ENCODE measurements around the gene LAMC3.

LAMC3 gene

DNA sequence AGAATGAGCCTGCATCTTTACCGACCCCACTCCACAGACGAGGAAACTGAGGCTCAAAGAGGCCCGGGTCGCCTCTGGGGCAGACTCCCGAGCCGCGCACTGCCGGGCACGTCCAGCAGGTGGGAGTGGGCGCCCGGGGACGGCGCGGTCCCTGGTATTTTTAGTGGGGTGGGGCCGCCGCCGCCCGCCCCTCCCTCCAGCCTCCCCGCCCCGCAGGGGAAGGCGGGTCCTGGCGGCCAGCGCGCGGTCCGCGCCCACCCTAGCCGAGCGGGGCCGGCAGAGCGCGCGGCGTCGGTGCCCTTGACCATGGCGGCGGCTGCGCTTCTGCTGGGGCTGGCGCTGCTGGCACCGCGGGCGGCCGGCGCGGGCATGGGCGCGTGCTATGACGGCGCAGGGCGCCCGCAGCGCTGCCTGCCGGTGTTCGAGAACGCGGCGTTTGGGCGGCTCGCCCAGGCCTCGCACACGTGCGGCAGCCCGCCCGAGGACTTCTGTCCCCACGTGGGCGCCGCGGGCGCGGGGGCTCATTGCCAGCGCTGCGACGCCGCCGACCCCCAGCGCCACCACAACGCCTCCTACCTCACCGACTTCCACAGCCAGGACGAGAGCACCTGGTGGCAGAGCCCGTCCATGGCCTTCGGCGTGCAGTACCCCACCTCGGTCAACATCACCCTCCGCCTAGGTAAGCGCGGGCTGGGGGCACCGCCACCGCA lies at the start of gene LAMC3:
LAMC3 (plus strand) TSS at position 266 of the 710 bp plus-strand sequence; CDS start at position 307, 41 bp downstream.
- no peak within 1 kb of the TSS for H3K4me3 ChIP-seq (ENCODE audit: control insufficient read depth, low read depth, low read length)
- DNase-seq (ENCODE audit: low read depth): no peak
- TF ChIP-seq, protein P1, sequence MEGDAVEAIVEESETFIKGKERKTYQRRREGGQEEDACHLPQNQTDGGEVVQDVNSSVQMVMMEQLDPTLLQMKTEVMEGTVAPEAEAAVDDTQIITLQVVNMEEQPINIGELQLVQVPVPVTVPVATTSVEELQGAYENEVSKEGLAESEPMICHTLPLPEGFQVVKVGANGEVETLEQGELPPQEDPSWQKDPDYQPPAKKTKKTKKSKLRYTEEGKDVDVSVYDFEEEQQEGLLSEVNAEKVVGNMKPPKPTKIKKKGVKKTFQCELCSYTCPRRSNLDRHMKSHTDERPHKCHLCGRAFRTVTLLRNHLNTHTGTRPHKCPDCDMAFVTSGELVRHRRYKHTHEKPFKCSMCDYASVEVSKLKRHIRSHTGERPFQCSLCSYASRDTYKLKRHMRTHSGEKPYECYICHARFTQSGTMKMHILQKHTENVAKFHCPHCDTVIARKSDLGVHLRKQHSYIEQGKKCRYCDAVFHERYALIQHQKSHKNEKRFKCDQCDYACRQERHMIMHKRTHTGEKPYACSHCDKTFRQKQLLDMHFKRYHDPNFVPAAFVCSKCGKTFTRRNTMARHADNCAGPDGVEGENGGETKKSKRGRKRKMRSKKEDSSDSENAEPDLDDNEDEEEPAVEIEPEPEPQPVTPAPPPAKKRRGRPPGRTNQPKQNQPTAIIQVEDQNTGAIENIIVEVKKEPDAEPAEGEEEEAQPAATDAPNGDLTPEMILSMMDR (IDR thresholded peaks at IDR 0.05; ENCODE audit: control insufficient read depth, insufficient read depth, low read depth, low read length, missing control alignments): peak; percentile 39

DNA sequence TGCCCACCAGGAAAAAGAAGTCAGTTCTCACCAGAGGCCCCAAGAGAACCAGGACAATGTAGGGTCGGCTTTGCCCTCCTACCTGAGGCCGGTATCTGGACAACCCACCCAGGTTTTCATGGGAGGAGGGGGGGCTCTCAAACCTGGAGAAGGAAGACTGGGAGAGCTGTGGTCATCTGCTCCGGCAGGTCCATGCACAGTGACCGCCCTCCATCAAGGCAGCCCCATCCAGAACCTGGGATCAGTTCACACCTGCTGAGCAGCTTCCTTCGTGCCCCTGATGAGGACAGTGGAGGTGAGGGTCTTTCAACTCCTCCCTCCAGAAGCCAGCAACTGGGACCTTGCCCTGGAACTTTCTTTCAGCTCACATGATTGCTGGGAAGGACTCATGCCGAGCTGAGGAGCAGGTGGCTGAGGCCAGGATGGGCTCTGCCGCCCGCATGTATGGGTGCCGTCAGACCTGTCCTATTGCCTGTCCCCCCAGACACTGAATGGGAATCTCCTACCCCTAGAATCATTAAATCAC lies 49.1 kb upstream of the LAMC3 start:
- H3K4me3 ChIP-seq (ENCODE audit: control insufficient read depth, low read depth, low read length): no peak overlapping the region
- DNase-seq (ENCODE audit: low read depth): no peak
- TF ChIP-seq, protein P1 (IDR thresholded peaks at IDR 0.05; ENCODE audit: control insufficient read depth, insufficient read depth, low read depth, low read length, missing control alignments): no peak

DNA sequence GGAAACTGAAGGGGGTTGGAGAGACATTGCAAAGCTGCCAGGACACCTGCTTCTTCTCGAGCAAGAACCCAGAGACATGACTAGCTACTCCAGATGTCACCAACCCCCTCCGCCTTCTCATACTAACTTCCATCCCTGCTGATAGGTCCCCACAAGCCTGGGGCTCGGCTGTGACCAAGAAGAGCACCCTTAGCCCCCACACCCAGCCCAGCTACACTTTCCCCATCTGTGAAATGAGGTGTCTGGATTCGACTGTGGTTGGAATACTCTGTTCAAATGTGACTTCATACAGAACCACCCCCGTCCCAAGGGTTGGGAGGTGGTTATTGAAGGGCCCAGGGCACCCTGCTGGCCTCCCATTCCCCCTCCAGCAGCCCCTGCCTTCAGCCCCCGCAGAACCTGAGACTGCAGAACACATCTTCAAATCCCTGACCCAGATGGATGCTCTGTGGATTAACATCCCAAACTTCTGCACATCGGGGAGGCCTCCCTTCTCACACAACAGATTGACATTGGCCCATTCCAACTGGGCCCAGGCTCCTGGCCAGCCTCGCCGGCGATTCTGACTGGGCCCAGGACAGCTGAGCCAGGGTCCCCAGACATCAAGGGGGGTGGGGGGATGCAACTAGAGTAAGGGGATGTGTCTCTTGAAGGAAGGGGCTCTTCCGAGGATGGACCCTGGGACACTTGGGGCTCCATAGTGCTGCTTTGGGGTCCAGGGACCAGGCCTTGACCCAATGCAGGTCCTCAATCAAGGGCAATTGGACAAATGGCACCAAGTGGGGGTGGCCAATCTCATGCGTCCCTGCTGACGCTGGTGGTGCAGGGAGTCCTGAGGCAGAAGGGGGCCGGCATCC lies 48.2 kb upstream of the LAMC3 start:
- no peak for DNase-seq (ENCODE audit: low read depth)
- TF ChIP-seq, protein P1 (IDR thresholded peaks at IDR 0.05; ENCODE audit: control insufficient read depth, insufficient read depth, low read depth, low read length, missing control alignments): no peak

DNA sequence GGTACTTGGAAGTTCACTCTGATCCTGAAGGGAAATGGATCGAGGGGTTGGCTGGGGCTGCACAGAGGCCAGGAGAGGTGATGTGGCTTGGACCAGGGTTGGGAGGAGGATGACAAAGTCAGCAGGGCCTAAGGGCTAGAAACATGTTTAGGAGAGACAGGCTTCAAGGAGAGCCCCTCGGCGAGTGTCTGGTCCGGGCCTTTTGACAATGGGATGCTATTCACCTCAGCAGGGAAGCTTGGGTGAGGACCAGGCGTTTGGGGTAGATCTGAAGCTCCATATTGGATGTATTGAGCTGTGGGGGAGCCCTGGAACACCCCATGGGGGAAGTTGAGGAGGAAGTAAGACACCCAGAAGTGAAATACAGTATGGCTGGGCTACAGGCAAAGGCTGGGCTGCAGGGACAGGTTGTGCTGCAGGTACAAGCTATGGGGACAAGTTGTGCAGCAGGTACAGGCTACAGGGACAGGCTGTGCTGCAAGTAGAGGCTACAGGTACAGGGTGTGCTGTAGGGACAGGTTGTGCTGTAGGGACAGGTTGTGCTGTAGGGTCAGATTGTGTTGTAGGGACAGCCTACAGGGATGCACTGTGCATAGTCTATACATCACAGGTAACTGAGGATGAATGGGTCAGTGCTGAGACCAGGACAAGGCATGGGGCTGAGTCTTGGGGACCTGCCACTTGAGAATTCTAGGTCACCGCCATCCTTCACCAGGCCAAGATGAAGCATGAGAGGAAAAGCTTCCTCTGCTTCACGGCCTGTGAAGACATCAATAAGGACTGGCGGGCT lies 47.3 kb upstream of the LAMC3 start:
- TF ChIP-seq, protein P1 (IDR thresholded peaks at IDR 0.05; ENCODE audit: control insufficient read depth, insufficient read depth, low read depth, low read length, missing control alignments): no peak
- no peak for DNase-seq (ENCODE audit: low read depth)
- H3K4me3 ChIP-seq (ENCODE audit: control insufficient read depth, low read depth, low read length): no peak overlapping the region

More for the DNA sequence above, 48.2 kb upstream of the LAMC3 start:
- H3K4me3 ChIP-seq (ENCODE audit: control insufficient read depth, low read depth, low read length): no peak overlapping the region

DNA sequence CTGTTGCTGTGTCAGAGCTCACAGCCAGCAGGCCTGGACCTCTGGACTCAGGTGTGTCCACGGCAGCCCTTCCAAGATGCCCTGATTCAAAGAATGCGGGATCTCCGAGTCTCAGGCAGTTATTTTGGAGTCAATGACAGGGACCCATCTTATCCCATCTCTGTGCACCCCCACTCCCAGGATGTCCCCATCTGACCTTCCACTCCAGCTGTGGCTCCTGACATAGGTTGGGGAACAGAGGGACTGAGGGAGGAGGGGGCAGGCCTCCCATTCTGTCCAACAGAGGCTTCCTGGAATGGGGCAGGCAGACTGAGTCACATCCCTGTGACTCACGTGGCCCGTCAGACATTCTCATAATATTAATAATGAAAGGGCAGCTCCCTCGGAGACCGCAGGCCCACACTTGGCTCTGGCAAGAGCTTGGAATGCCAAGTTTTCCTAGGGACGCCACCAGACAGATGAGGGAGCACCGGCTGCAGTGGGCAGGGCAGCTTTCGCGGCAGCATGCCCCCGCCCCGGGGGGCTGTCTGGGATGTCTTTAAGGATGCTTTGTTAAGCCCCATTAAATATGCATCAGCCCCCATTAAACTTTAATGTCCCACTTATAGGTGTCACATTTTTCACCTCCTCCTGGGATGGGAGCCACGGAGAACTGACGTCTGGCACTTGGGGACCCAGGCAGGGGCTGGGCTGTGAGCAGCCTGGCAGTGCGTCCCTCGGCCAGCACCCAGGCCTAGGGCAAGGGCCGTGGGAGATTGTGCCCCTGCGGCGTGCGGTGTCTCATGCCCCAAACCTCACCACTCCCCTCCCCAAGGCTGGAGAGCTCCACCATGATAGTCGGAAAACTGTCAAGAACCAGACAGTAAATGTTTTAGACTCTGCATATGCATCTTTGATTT lies 46.3 kb upstream of the LAMC3 start:
- DNase-seq (ENCODE audit: low read depth): peak; percentile 78
- H3K4me3 ChIP-seq (ENCODE audit: control insufficient read depth, low read depth, low read length): no peak overlapping the region
- TF ChIP-seq, protein P1 (IDR thresholded peaks at IDR 0.05; ENCODE audit: control insufficient read depth, insufficient read depth, low read depth, low read length, missing control alignments): no peak

Data from AG09309 (cell line).